ENCODE results near the gene TIGD6.
"Not testable (repeated sequence)": the region's sequence is repeated elsewhere in the genome, so short reads cannot be mapped to it uniquely, and the experiment has no call there.

TIGD6 gene

DNA sequence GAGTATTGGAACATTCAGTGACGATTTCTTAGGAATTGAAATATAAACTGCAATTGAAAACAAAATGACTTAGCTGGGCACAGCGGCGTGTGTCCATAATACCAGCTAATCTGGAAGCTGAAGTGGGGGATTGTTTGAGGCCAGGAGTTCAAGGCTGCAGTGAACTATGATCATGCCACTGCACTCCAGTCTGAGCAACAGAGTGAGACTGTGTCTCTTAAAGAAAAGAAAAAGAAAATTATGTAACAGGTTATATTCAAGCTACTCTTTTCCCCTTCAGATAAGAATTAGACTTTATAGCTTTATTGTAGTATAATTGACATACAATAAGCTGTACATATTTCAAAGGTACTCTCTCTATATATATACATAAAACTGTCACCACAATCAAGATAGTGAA is 33.5 kb downstream of the TIGD6 start:
- DNase-seq: no peak

DNA sequence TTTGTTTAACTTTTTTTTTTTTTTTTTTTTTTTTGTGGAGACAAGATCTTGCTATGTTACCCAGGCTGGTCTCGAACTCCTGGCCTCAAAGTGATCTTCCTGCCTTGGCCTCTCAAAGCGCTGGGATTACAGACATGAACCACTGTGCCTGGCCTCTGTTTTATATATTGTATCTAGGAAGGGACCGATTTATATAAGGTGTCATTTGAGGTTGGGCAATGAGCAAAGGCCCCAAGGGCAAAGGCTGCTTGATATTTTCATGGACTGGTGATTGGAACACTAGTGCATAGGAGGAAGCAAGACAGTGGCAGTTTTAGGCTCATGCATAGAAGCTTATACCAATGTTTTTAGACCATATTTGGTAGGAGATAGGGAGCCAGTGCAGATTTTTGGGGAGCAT is 36.7 kb downstream of the TIGD6 start:
- no peak for DNase-seq

DNA sequence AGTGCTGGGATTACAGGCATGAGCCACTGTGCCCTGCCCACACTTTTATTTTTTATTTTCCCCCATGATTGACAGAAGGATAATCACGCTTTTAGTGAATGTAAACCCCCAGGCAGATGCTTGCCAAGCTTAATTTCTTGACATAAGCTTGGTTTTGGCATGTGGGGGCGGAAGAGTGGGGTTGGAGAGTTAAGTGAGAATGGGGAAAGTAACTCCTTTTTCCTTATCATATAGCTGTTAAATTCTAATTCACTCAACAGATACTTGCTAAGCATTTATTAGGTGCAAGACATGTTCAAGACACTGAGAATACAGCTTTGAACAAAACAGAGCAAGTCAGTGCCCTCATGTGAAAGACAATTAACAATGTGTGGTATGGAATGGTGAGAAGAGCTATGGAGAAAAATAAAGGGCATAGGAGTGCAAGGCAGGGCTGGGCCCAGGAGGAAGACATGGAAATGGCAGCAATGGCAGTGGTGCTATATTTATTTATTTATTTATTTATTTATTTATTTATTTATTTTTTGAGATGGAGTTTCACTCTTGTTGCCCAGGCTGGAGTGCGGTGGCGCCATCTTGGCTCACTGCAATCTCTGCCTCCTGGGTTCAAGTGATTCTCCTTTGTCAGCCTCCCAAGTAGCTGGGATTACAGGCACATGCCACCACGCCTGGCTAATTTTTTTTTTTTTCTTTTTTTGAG is 37.7 kb downstream of the TIGD6 start:
- DNase-seq: no peak

DNA sequence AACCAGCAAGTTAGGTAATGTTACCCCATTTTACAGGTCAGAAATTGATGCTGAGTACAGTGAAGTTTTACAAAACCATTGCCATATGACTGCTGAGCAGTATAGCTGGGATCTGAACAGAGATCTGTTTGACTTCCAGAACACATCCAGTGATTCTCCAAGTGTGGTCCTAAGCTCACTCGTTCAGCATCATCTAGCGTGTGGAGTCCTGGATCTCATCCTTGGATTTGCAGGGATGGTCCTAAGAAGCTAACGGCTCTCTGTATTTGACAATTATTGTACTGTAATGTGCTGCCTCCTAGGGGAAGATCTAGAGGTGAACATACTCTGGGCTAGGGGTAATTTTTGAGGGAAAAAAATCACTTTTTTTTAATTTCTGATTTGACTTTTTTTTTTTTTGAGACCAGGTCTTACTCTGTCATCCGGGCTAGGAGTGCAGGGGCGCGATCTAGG is 38.5 kb downstream of the TIGD6 start:
- DNase-seq: peak in 1 of 2 experiments; percentile 33

DNA sequence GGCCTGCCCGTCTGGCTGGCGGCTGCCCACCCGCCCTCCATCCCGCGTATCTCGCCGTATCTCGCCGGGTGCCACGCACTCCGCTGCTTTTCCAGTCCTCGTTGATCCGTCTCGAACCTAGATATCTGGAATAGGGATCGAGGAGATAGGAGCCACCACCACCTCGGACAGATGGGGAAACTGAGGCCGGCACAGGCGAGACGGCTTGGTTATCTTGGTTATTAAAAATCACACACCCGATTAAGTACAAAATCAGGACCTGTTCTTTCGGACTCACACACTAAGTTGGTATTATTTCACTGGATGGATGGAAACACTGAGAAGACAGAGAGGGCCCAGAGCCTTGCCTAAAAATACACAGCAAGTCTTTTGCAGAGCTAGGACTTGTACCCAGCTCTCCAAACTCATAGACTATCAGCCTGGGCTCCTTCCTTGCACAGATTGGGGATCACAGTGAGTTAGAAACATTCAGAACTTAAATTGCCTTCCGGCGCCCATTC is 39.2 kb downstream of the TIGD6 start:
- no peak for DNase-seq

DNA sequence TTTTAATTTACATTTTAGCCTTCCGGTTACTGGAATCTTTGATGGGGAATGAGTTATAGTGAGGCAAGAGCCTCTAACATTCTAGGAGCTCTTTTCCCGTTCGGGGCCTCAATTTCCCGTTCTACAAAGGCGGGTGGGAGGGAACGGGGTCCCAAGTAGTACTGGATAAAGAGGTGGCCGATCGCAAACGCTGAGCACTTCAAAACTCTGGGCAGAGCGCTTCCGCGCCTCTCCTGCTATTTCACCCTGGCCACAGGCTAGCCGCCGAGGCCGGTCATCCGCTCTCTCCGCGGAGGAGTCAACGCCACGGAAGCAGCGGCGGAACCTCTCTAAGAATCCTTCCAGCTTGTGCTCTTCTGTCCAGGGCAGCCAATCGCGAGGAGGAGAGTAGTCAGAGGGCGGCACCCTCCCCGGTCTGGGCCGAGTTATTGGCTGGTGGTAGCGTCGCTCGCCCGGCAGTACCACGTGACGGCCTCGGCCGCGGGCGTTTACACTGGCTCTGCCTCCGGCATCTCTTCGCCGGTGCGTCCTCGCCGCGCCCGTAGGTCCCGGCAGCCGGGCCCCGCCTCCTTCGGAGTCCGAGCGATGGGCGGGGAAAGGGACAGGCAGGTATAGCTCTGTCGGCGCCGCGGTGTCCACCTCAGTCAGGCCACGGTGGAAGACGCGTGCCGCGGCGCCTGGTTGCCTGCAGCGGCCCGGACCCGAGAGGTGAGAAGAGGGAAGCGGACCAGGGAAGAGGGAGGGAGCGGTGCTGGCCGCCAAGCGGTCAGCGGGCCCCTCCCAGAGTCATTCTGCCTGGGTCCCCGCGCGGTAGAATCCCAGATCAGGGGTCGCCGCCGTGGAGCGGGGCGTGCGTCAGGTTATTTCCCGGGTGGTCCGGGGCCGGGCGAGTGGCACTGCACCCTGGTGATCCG is 39.9 kb downstream of the TIGD6 start, which contains the start of gene SLC26A2:
SLC26A2 (plus strand) TSS at position 487 of the 914 bp plus-strand sequence. CDS start 16,895 bp downstream, outside the sequence.
- DNase-seq: peak; percentile 95 to 97

DNA sequence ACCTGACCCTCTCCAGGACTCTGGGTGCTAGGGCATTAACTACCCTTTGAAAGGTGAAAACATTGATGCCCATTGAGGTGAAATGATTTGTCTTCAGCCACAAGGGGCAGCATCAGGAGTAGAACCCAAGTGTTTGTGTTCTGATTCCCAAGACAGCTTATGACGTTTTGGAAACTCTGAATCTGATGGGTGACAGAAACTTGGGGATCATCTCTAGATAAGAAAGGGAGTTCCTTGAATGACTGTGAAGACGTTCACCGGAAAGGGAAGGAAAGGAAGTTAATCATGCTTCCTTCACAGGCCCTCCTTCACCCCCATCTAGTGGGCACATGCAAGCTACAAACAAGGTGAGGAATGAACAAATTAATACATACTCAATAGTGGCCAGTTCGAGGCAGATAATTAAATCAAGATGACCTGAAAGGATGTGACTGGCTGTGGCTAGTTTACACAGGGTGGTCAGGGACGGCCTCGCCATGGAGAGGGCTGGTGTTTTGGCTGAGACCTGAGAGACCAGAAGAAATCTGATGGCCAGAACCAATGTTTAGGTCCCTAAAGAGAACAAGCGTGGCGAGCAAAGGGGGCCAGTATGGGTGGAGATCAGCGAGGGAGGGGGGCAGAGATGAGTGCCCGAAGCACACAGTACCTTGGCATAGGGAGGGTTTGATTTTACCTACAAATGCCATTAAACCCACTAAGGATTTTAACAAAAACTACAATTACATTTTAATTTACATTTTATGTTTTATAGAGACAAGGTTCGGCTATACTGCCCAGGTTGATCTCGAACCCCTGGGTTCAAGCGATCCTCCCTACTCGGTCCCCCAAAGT is 40.8 kb downstream of the TIGD6 start:
- no peak for DNase-seq

DNA sequence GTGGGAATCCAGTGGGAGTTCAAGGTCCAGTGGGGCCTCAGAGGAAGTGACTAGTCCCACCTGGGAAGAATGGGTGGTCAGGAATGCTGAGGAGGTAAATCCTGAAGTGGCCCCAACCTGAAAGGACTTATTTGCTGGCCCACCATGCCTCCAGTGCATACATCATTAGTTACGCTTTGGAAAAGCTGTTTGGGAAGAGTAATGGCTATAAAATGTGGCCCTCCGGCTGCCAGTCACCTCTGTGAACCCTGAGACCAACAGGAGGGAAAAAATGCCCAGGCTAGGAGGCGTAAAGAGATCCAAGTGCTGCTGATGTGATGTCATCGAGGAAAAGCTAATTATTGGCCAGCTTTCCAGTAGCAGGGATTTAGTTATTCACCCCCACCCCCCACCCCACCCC is 42.6 kb downstream of the TIGD6 start:
- no peak for DNase-seq

DNA sequence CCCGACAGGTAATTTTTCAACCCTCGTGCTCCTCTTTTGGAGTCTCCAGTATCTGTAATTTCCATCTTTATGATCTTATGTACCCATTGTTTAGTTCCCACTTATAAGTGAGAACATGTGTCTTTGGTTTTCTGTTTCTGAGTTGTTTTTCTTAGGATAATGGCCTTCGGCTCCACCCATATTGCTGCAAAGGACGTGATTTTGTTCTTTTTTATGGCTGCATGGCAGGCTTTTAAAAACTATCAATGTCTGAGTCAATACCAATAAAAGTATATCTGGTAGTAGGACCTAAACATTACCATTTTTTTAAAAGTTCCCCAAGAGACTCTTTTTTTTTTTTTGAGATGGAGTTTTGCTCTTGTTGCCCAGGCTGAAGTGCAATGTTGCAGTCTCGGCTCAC is 43.8 kb downstream of the TIGD6 start:
- DNase-seq: no peak

DNA sequence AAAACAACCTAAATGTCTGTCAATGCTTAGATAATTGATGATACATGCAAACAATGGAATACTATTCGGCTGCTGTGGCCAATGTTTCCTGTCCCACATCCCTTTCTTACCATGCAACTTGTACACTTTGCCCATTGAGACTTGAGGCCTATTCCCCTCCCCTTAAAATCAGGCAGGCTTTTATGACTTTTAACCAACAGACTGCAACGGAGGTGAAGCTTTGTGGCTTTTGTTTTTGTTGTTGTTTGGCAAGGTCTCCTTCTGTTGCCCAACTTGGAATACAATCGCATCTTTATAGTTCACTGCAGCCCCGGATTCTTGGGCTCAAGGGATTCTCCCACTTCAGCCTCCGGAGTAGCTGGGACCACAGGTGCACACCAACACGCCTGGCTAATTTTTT is 45.7 kb downstream of the TIGD6 start:
- no peak for DNase-seq

DNA sequence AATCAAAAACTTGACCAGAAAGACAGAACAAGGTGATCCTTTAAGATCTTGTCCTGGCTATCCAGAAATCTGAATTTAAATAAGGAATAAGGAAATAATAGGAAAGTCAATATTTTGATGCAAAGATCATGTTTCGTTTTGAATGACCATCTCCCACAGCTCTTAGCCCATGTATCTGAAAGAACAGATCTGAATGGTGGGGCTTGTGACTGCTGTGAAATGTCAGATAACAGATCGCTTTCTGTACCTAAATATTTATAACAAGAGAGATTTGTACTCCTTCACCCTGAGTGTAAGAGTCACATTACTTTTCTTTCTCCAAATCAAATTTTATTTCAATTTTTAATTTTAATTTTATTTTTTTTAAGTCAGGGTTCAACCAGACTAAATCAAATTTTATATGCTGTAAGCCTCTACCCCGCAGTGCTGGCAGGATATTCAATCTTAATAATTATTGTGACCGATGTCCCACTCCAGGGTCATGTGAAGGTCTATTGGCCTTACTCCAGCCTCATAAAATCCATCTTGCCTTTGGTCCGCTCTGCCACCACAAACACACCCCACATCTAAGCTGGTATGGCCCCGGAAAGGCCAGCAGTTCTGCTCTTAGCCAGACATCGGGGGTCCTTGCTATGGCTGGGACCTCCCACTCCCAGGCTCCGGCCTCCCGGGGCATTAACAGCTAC is 46.9 kb downstream of the TIGD6 start:
- DNase-seq: no peak

DNA sequence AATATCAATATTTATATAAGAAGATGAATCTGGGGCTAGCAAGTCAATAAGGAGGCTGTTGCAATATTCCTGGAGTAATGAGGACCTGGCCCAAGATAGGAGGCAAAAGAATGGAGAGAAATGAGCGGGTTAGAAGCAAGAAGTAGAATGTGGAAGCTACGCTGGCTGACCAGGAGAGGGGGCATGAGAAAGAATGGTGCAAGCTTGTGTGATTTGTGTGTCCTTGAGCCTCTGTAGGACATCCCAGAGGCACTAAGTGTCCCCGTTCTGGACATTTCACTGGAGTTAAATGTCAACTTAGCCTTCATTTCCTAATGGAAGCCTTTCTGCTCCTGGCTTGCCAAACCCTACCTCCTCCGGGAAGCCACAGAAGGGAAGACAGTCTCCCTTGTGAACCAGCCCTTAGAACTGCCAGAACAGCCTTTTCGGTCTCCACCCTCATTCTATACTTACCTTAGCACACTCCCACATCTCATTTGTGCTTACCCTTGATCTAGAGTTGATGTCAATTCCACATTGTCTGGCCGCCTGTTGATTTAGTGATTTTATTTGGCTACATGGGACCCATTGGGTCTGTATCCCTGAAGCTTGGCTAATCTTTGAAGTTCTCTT is 49.2 kb downstream of the TIGD6 start:
- no peak for DNase-seq

DNA sequence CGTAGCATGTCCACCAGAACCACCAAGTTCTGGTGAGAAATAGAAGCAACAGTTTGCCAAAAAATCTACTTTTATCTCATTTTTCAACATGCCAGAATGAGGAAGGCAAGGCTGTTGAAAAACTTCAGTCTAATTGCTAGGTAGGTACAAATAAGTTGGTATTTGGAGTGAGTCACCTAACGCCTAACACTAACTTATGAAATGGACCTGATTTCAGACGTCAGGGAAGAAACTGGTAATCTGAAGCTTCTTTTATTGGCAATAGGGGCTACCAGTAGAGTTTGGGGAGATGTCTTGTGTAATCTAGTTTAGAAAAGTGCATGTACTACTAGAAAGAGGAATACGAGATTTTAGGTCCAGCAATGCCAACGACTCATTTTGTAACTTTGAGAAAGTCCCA is 51.5 kb downstream of the TIGD6 start:
- no peak for DNase-seq

DNA sequence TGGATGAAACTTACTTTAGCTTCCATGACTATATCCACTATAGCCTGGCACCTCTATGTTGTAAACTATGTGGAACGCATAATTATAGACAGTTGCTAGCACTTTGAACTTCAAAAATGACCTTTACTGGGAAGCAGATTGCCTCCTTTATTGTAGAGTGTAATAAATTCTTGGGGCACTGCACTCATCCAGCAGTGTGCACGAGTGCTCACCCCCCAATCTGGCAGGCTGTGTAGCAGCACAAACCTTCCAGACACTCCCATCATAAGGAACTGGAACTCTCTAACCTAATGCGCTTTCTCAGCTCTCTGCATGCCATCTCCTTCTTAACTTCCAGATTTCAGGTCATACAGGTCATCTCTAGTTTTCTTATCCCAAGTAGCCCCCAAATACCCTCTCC is 54.3 kb downstream of the TIGD6 start:
- no peak for DNase-seq

DNA sequence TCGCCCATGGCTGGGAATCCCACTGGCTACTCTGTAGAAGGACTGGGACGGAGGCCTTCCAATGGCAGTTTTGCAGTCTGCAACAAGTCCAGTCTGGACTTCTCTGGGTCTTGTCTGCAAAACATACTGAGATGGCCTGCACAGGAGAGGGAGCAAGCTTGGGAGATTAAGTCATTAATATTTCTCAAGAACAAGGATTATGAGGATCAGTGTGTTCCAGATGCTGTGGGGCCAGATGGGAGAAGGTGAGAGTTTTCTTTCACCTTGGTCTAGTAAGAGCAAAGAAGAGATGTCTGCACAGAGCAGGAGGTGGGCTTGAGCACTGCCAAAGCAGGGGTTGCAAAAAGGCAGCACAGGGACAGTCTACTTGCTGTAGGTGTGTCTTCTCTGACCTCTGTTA is 55.8 kb downstream of the TIGD6 start, which contains the start of gene PDE6A:
PDE6A (minus strand) TSS at position 128 of the 400 bp plus-strand sequence; CDS start at position 8, 120 bp downstream.
- no peak for DNase-seq

DNA sequence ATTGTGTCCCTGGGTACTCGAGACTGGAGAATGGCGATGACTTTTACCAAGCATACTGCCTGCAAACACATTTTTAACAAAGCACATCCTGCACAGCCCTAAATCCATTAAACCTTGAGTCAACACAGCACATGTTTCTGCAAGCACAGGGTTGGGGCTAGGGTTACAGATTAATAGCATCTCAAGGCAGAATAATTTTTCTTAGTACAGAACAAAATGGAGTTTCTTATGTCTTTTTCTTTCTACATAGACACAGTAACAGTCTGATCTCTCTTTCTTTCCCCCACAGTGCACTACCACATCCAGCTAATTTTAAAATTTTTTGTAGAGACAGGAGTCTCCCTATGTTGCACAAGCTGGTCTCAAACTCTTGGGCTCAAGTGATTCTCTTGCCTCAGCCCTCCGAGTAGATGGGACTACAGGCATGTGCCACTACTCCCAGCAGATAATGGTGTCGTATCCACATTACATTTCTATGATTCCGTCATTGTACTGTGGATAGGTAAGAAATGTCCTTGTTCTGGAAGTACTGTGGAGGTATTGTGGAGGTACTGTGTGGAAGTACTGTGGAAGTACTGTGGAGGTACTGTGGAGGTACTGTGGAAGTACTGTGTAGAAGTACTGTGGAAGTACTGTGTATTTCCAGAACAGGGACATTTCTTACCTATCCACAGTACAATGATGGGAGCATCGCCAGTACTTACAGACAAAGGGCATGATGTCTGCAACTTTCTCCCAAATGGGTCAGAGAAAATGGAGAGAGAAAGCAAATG is 57.1 kb downstream of the TIGD6 start:
- not testable (repeated sequence) for DNase-seq
